ENCODE data around the gene MOCS3. TPM values are rescaled to one million over a fixed set of nuclear protein-coding genes. Genes with fewer than 3 reads are reported as not detected.

The MOCS3 gene
- total and polyA plus RNA-seq, 8 donors = 0.89 to 7.0 (median 2.4) TPM; not detected in 1

GRCh38 chr20:50948132-50948785 lies 10.4 kb upstream of the MOCS3 start:
- no peaks in the 10 kb centered on the region for H3K9me3 ChIP-seq
- 73 to 82% (median 78%) methylated on average over 4 of the region's 4 CpGs for WGBS, 5 donors
- no peak overlapping the region for H3K4me3 ChIP-seq
- peaks cover 60 to 100% (median 99%) of the 10 kb centered on the region in 4 donors for H3K36me3 ChIP-seq
- TF ChIP-seq POLR2A (IDR thresholded peaks at IDR 0.05) = no peak
- no peak for TF ChIP-seq EP300 (IDR thresholded peaks at IDR 0.05)
- TF ChIP-seq POLR2AphosphoS5 (IDR thresholded peaks at IDR 0.05) = no peak
- H3K27me3 ChIP-seq = no peaks in the 10 kb centered on the region
- intact Hi-C loops (cut with DNase I; ENCODE audit: low total_unique reads) = no loop called here
- DNase-seq = no peak
- no peaks in the 10 kb centered on the region for H3K4me1 ChIP-seq
- no peak overlapping the region for H3K27ac ChIP-seq

GRCh38 chr20:50953196-50953595 lies 5.4 kb upstream of the MOCS3 start:
- Histone ChIP-seq H3K36me3 (peaks cover 34 to 69% (median 68%) of the 10 kb centered on the region in 4 donors), H3K4me3 (no peak overlapping the region), H3K9me3 (no peaks in the 10 kb centered on the region), H3K27me3 (no peaks in the 10 kb centered on the region), H3K4me1 (peaks cover 23 to 38% (median 31%) of the 10 kb centered on the region in 4 donors), H3K27ac (no peak overlapping the region)
- no peak for TF ChIP-seq CTCF (IDR thresholded peaks at IDR 0.05)
- no peak for TF ChIP-seq POLR2A (IDR thresholded peaks at IDR 0.05)
- TF ChIP-seq EP300 (IDR thresholded peaks at IDR 0.05) = no peak
- TF ChIP-seq POLR2AphosphoS5 (IDR thresholded peaks at IDR 0.05) = no peak
- intact Hi-C loops (cut with DNase I; ENCODE audit: low total_unique reads) = no loop called here
- WGBS, 5 donors = 89 to 94% (median 91%) methylated on average over 2 of the region's 2 CpGs
- DNase-seq = no peak

- no peaks in the 10 kb centered on the region for H3K9me3 ChIP-seq
- DNase-seq = no peak
- peaks cover 28 to 63% (median 62%) of the 10 kb centered on the region in 4 donors for H3K36me3 ChIP-seq
- H3K27me3 ChIP-seq = no peaks in the 10 kb centered on the region
- TF ChIP-seq EP300 (IDR thresholded peaks at IDR 0.05) (no peak), POLR2AphosphoS5 (IDR thresholded peaks at IDR 0.05) (no peak), POLR2A (IDR thresholded peaks at IDR 0.05) (no peak), CTCF (IDR thresholded peaks at IDR 0.05) (no peak)
- no peak overlapping the region for H3K27ac ChIP-seq
- intact Hi-C loops (cut with DNase I; ENCODE audit: low total_unique reads) = no loop called here
- H3K4me3 ChIP-seq = no peak overlapping the region
- peaks cover 23 to 38% (median 31%) of the 10 kb centered on the region in 4 donors for H3K4me1 ChIP-seq
These were observed 4.8 kb upstream of the MOCS3 start for GRCh38 chr20:50953821-50954220.

GRCh38 chr20:50957276-50957675 lies 1.3 kb upstream of the MOCS3 start:
- Histone ChIP-seq H3K4me3 (peak overlapping the region; percentile 91 to 100 (median 94)), H3K9me3 (no peaks in the 10 kb centered on the region), H3K27ac (peak overlapping the region in 3 of 5 donors; percentile 90 to 94 (median 93)), H3K36me3 (peaks cover 15 to 44% (median 34%) of the 10 kb centered on the region in 4 donors), H3K4me1 (peaks cover 35 to 66% (median 53%) of the 10 kb centered on the region in 4 donors), H3K27me3 (no peaks in the 10 kb centered on the region)
- intact Hi-C loops (cut with DNase I; ENCODE audit: low total_unique reads) = no loop called here
- WGBS, 5 donors = 10 to 17% (median 13%) methylated on average over 7 of the region's 7 CpGs
- TF ChIP-seq POLR2A (IDR thresholded peaks at IDR 0.05) = no peak
- no peak for TF ChIP-seq EP300 (IDR thresholded peaks at IDR 0.05)
- no peak for TF ChIP-seq POLR2AphosphoS5 (IDR thresholded peaks at IDR 0.05)
- no peak for TF ChIP-seq CTCF (IDR thresholded peaks at IDR 0.05)
- no peak for DNase-seq
